GM12875 (cell line): ENCODE results near the gene GLMP.
A peak's percentile ranks its signal among the peaks of the same experiment; 100 is the strongest.

Experiments
- H3K4me3 ChIP-seq: one replicate; pipeline ENCODE4 v1.5.1; 2011; ENCODE audit warnings: low read depth, low read length, control low read depth
- CTCF ChIP-seq: IDR thresholded peaks from 2 replicates; pipeline ENCODE4 v1.5.1; 2011; ENCODE audit warnings: low read depth, mild to moderate bottlenecking, control low read depth, inconsistent platforms, low read length, moderate library complexity, borderline replicate concordance; ENCODE audit not compliant: insufficient read depth

Gene GLMP

GRCh38 chr1:156281281-156281680 is 14.2 kb downstream of the GLMP start:
- TF ChIP-seq CTCF: peak; percentile 26; the same call in 1 of the 2 replicates
- peak overlapping the region; percentile 91 for H3K4me3 ChIP-seq

- no peak for TF ChIP-seq CTCF
- H3K4me3 ChIP-seq: no peak overlapping the region
These were observed 15.6 kb downstream of the GLMP start for GRCh38 chr1:156279837-156280236.

DNA sequence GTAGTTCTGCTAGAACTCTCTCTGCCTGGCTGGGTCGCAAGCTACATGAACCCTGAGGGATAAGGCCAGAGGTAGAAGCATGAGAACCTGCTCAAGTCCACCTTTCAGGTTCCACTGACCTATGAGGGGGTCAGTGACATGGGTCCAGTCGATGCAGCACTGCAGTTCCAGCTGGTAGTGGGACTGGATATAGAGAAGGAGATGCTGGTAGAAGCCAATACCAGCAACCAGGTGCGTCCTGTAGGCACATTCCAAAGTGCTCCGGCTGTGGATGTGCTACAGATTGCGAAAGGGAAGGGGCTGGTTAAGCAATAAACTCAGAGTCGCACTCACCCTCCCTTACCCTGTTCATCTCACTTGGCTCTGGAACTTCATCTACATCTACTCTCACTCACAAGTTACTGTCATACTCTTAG is 18.5 kb downstream of the GLMP start:
- no peak overlapping the region for H3K4me3 ChIP-seq

DNA sequence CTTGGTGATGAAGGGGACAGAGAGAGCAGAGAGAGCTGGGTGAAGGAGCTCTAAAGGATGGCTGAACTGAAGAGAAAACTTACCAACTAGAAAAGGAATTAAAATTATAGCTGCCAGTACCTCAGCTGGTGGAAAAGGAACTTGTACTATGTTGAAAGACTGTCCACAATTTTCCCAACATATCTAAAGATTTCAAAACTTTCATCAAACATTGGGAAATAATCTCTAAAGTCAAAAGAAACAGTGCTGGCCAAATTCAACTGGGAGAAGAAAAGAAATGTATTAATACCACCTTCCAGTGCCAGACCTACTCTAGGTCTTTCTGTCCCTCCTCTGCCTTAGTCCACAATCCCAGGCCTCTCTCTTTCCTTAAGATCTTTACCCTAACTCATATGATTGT is 18.9 kb downstream of the GLMP start:
- no peak overlapping the region for H3K4me3 ChIP-seq
- no peak for TF ChIP-seq CTCF

More for the DNA sequence above, 18.5 kb downstream of the GLMP start:
- TF ChIP-seq CTCF: no peak

- TF ChIP-seq CTCF: no peak
- H3K4me3 ChIP-seq: no peak overlapping the region
These were observed 25.2 kb downstream of the GLMP start for GRCh38 chr1:156270314-156270713.

- no peak overlapping the region for H3K4me3 ChIP-seq
- TF ChIP-seq CTCF: no peak
These were observed 27.1 kb downstream of the GLMP start for GRCh38 chr1:156268336-156268735.

- no peak for TF ChIP-seq CTCF
- no peak overlapping the region for H3K4me3 ChIP-seq
These were observed 29.4 kb downstream of the GLMP start for GRCh38 chr1:156266051-156266450.
